GM12878 (cell line): ENCODE measurements around the gene CCDC80. TPM values are rescaled to one million over a fixed set of nuclear protein-coding genes. Genes with fewer than 3 reads are reported as not detected.

Experiments used
- ATAC-seq: fragments of 200-7000 bp; cut with Tn5 transposase; 3 replicates; pipeline ENCODE4 v1.9.1; 2020; ENCODE audit warnings: mild to moderate bottlenecking, moderate library complexity
- BruUV-seq: library from RNA; stranded (reverse); fragments of 400-500 nt; replicated peaks from 2 replicates; lab custom pipeline; 2021; lab: Mats Ljungman, UMichigan
- CTCF ChIA-PET: fragments of 300-600 bp; sonication (Branson Sonifier 250); formaldehyde crosslinking; extraction: SDS; loops from one replicate; lab custom pipeline; 2021; ENCODE audit warnings: inconsistent platforms; lab: Yijun Ruan, JAX
- POLR2A ChIA-PET: fragments of 350-600 bp; formaldehyde crosslinking; extraction: SDS; loops from one replicate; lab custom pipeline; 2021; ENCODE audit warnings: inconsistent platforms; lab: Charles Lee
- RAD21 ChIA-PET: fragments of 300-600 bp; sonication (Branson Sonifier 250); formaldehyde crosslinking; loops from one replicate; lab custom pipeline; 2023; ENCODE audit warnings: antibody characterized with exemption; ENCODE audit not compliant: unreplicated experiment; lab: Charles Lee
- SMC1A ChIA-PET: fragments of 300-600 bp; sonication (Branson Sonifier 250); formaldehyde crosslinking; loops from one replicate; lab custom pipeline; 2023; ENCODE audit not compliant: unreplicated experiment, uncharacterized antibody; lab: Charles Lee
- DNase-seq: peaks from one replicate; pipeline ENCODE4 v3.0.0-alpha.2; 2011; ENCODE audit warnings: low read depth, low spot score
- FAIRE-seq: peaks from 3 replicates; lab custom pipeline; 2011; peaks lifted over from hg19 to GRCh38; lab: Jason Lieb, UNC
- H2AFZ ChIP-seq: 2 replicates; pipeline ENCODE4 v1.6.0; 2011; ENCODE audit warnings: low read depth, low read length, control low read depth; ENCODE audit not compliant: control insufficient read depth
- H3K27ac ChIP-seq: 2 replicates; pipeline ENCODE4 v1.5.1; 2011; ENCODE audit warnings: control low read depth; ENCODE audit not compliant: control insufficient read depth, insufficient read depth
- H3K27me3 ChIP-seq, 2 experiments: replicated peaks in 1 of 2; 2 replicates each; pipeline versions ENCODE4 v1.6.0 to v1.6.1; 2011; ENCODE audit warnings: low read length in 1 of 2; ENCODE audit not compliant: control insufficient read depth in 2 of 2, insufficient read depth in 2 of 2
- H3K36me3 ChIP-seq, 2 experiments: 2 replicates each; pipeline ENCODE4 v1.5.1; 2011; ENCODE audit warnings: low read length in 1 of 2; ENCODE audit not compliant: control insufficient read depth in 2 of 2, insufficient read depth in 2 of 2
- H3K4me1 ChIP-seq: 2 replicates; pipeline ENCODE4 v1.6.1; 2011; ENCODE audit warnings: mild to moderate bottlenecking, low read length, moderate library complexity, mixed read lengths; ENCODE audit not compliant: control insufficient read depth, insufficient read depth
- H3K4me2 ChIP-seq: 2 replicates; pipeline ENCODE4 v1.6.0; 2011; ENCODE audit warnings: control low read depth; ENCODE audit not compliant: control insufficient read depth, insufficient read depth
- H3K4me3 ChIP-seq: fragments of 200-600 bp; sonication (generic); 2 replicates; pipeline ENCODE4 v1.5.1; 2016
- H3K79me2 ChIP-seq: 2 replicates; pipeline ENCODE4 v1.6.0; 2011; ENCODE audit warnings: low read length; ENCODE audit not compliant: control insufficient read depth, insufficient read depth
- H3K9ac ChIP-seq: 2 replicates; pipeline ENCODE4 v1.8.0; 2011; ENCODE audit warnings: low read length, control low read depth, mixed read lengths; ENCODE audit not compliant: control insufficient read depth, insufficient read depth
- H3K9me3 ChIP-seq: replicated peaks from 3 replicates; pipeline ENCODE4 v1.5.1; 2011; ENCODE audit warnings: mild to moderate bottlenecking, low read length; ENCODE audit not compliant: control insufficient read depth, insufficient read depth
- H4K20me1 ChIP-seq: 2 replicates; pipeline ENCODE4 v1.6.0; 2011; ENCODE audit not compliant: control insufficient read depth, insufficient read depth
- ATF2 ChIP-seq: IDR thresholded peaks from 2 replicates; pipeline ENCODE4 v1.6.1; 2012; ENCODE audit warnings: low read length, inconsistent platforms
- CTCF ChIP-seq, 3 experiments: IDR thresholded peaks in 2 of 3; conservative IDR thresholded peaks in 1 of 3; 2 replicates each; pipeline ENCODE4 v1.5.1; 2011; ENCODE audit warnings: low read depth in 3 of 3, low read length in 3 of 3, mild to moderate bottlenecking in 3 of 3, control low read depth in 2 of 3, moderate library complexity in 2 of 3, inconsistent platforms in 1 of 3, mixed read lengths in 1 of 3; ENCODE audit not compliant: control insufficient read depth in 2 of 3, insufficient read depth in 1 of 3; ENCODE audit errors: extremely low read depth in 1 of 3
- HDAC2 ChIP-seq: fragments of 200-600 bp; sonication (generic); IDR thresholded peaks from 2 replicates; pipeline ENCODE4 v1.6.1; 2017
- IKZF1 ChIP-seq: fragments of 450-650 bp; conservative IDR thresholded peaks from 2 replicates; pipeline ENCODE4 v1.6.1; 2017; ENCODE audit warnings: antibody characterized with exemption, mild to moderate bottlenecking
- KDM1A ChIP-seq: fragments of 200-600 bp; sonication (generic); IDR thresholded peaks from 2 replicates; pipeline ENCODE4 v1.6.1; 2016; ENCODE audit warnings: borderline replicate concordance
- MLLT1 ChIP-seq: fragments of 450-650 bp; IDR thresholded peaks from 2 replicates; pipeline ENCODE4 v1.6.1; 2016; ENCODE audit warnings: mild to moderate bottlenecking
- NFIC ChIP-seq: IDR thresholded peaks from 2 replicates; pipeline ENCODE4 v1.6.1; 2012; ENCODE audit warnings: low read depth, mild to moderate bottlenecking, inconsistent platforms, low read length, moderate library complexity
- NFYB ChIP-seq: IDR thresholded peaks from 2 replicates; pipeline ENCODE4 v1.6.1; 2011; ENCODE audit warnings: low read depth, mild to moderate bottlenecking, low read length, improper control_type of control experiment, moderate library complexity; ENCODE audit not compliant: insufficient read depth
- PAX5 ChIP-seq: IDR thresholded peaks from 2 replicates; pipeline ENCODE4 v1.6.1; 2011; ENCODE audit warnings: low read depth, low read length, borderline replicate concordance
- PKNOX1 ChIP-seq: fragments of 450-650 bp; IDR thresholded peaks from 2 replicates; pipeline ENCODE4 v1.6.1; 2016; ENCODE audit warnings: mild to moderate bottlenecking
- ZNF384 ChIP-seq: IDR thresholded peaks from 2 replicates; pipeline ENCODE4 v1.6.1; 2012; ENCODE audit warnings: low read depth, mild to moderate bottlenecking, low read length, improper control_type of control experiment, borderline replicate concordance
- WGBS: methylation state at CpG from one replicate; pipeline ENCODE4 v1.1.6; 2016; ENCODE audit warnings: low lambda C conversion rate; ENCODE audit not compliant: insufficient replicate concordance, insufficient coverage; ENCODE audit errors: missing lambda C conversion rate; 5-methylcytosine and 5-hydroxymethylcytosine counted together
- in situ Hi-C: fragments of 300-500 bp; cut with MboI; formaldehyde crosslinking; loops from 9 replicates; pipeline ENCODE4 v1.14.3; 2018; ENCODE audit warnings: mixed read lengths
- intact Hi-C: fragments of 100-400 bp; cut with micrococcal nuclease; formaldehyde crosslinking; loops from one replicate; pipeline ENCODE4 v1.14.2; 2022; ENCODE audit not compliant: unreplicated experiment
- polyA plus RNA-seq, 11 experiments: library from polyadenylated mRNA; depleted of rRNA in 4 of 11; unstranded in 6 of 11; stranded (reverse) in 5 of 11; fragments of >200 nt; fragmentation: Nextera tagmentation in 4 of 11; fragmentation: Illumina TruSeq in 1 of 11; extraction: Ambion mirVana in 4 of 11; extraction: Trizol in 1 of 11; gene quantifications; 1 replicate in 1 of 11; 2 replicates in 10 of 11; pipeline versions ENCODE4 v1.2.1 to v1.2.3, GENCODE V29; 2011 to 2016; ENCODE audit warnings: inconsistent platforms in 2 of 11, missing spikeins in 2 of 11, low read depth in 1 of 11
- total RNA-seq, 4 experiments: library from RNA; depleted of rRNA in 3 of 4; stranded (reverse); fragments of >200 nt in 3 of 4; fragmentation: Illumina TruSeq in 1 of 4; extraction: Trizol in 1 of 4; gene quantifications; 2 replicates each; pipeline versions ENCODE4 v1.2.1 to v1.2.3, GENCODE V29; 2013 to 2021

CCDC80 gene
- total and polyA plus RNA-seq, 10 of the 15 experiments (the other 5 are each of a cell fraction or from before 2014, with no cell fraction given): 0.01 to 0.59 (median 0.21) TPM; not detected in 5

GRCh38 chr3:112653881-112654300 lies 12.9 kb upstream of the CCDC80 start (continued):
- TF ChIP-seq PKNOX1 (no peak), IKZF1 (no peak), HDAC2 (no peak), PAX5 (no peak), CTCF (IDR thresholded peaks at IDR 0.05 in 2 of 3, conservative IDR thresholded peaks at IDR 0.05 in 1 of 3; ENCODE audit: control insufficient read depth in 2 of 3, extremely low read depth in 1 of 3, insufficient read depth in 1 of 3, low read depth in 3 of 3, low read length in 3 of 3) (no peak)

GRCh38 chr3:112653209-112653871 lies 12.4 kb upstream of the CCDC80 start:
- Histone ChIP-seq H3K4me1 (no peaks in the 10 kb centered on the region), H3K36me3 (no peaks in the 10 kb centered on the region), H3K4me3 (no peak overlapping the region), H3K79me2 (no peaks in the 10 kb centered on the region), H3K4me2 (no peak overlapping the region), H3K27me3 (no peaks in the 10 kb centered on the region; a peak in 2 of 4 replicates), H2AFZ (no peak overlapping the region), H3K27ac (no peak overlapping the region), H3K9me3 (no peaks in the 10 kb centered on the region), H4K20me1 (no peaks in the 10 kb centered on the region), H3K9ac (no peak overlapping the region)
- intact Hi-C loops (no loop called here), in situ Hi-C loops (no loop called here)
- no peak for DNase-seq
- POLR2A ChIA-PET: interaction anchor here (0.6 kb wide), 1 partner anchor 16 kb away, joined by 4 read pairs; no protein-coding TSS in a partner anchor
- CTCF ChIA-PET: interaction anchor here (1.3 to 5.6 kb wide), 3 partner anchors 11 to 381 kb away, joined by 3 to 28 read pairs (median 8); partner anchors contain the start of gene CCDC80
- ATAC-seq: no peak
- RAD21 ChIA-PET: interaction anchor here (0.8 to 1.2 kb wide), 2 partner anchors 9 to 10 kb away, joined by 3 read pairs; no protein-coding TSS in a partner anchor
- BruUV-seq: no TSS peak
- WGBS: 64% methylated on average over 5 of the region's 5 CpGs
- SMC1A ChIA-PET: interaction anchor here (0.7 to 1.7 kb wide), 3 partner anchors 11 to 635 kb away, joined by 3 to 4 read pairs (median 3); no protein-coding TSS in a partner anchor
- FAIRE-seq: no peak
- no peak for TF ChIP-seq KDM1A
- no peak for TF ChIP-seq ZNF384
- TF ChIP-seq NFIC: no peak
- TF ChIP-seq MLLT1: no peak
- TF ChIP-seq NFYB: no peak
- TF ChIP-seq ATF2: no peak
